NOMO-1 (cell line): ENCODE results near the gene UPB1.
A peak's percentile ranks its signal among the peaks of the same experiment; 100 is the strongest.
"Not testable (repeated sequence)": the region's sequence is repeated elsewhere in the genome, so short reads cannot be mapped to it uniquely, and the experiment has no call there.

Experiments used
- DNase-seq, 2 experiments: peaks; one replicate each; lab custom pipeline; 2025; ENCODE audit not compliant: unreplicated experiment in 2 of 2; lab: John Stamatoyannopoulos, UW

The UPB1 gene

DNA sequence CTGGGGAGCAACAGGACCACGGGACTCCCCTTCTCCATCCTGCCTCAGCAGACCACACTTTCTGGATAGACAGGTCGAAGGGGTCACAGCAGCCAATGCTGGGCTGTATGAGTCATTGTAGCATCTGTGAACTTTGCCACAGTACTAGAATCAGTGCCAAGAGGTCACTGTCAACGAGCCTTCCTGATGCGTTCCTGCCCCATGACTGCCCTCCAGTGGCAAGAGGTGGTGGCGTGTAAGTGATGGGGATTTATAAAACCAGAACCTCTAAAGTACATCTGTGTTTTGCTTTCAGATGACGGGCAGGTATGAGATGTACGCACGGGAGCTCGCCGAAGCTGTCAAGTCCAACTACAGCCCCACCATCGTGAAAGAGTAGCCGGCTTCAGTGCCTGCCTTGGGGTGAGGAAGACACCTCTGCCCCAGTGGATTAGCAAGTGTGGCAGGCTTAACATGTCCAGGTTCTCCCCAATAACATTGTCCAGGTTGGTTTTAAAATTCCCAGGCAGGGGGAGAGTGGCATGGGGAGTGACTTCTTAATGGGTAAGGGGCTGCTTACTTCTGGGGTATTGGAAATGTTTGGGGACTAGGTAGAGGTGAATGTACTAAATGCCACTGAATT, 30.4 kb downstream of the UPB1 start:
- DNase-seq = peak; percentile 38 to 79

DNA sequence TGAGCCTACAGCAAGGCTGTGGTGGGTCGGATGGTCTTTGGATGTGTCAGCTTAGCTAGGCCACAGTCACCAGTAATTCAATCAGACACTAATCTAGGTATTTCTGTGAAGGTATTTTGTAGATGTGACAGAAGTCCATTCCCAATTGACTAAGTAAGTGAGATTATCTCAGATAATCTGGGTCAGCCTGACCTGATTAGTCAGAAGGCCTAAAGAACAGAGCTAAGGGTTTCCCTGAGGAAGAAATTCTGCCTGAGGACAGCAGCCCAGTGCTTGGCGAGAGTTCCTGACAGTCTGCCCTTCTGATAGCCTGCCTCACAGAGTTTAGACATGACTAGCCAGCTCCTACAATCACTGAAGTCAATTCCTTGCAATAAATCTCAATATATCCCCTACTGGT, 31.1 kb downstream of the UPB1 start:
- DNase-seq = no peak

DNA sequence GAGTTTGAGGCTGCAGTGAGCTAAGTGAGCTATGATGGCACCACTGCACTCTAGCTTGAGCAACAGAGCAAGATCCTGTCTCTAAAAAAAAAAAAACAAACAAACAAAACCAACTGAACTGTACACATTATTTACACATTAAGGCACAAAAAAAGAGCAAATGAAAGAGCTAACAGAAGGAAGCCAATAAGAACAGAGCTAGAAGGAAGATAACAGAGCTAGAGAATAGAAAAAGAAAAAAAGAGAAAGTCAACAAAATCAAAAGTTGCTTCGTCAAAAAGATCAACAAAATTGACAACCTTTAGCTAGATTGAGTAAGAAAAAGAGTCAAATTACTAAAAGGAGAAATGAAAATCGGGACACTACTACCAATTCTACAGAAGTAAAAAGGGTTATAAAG, 34.8 kb downstream of the UPB1 start:
- peak in 1 of 2 experiments; percentile 33 for DNase-seq

DNA sequence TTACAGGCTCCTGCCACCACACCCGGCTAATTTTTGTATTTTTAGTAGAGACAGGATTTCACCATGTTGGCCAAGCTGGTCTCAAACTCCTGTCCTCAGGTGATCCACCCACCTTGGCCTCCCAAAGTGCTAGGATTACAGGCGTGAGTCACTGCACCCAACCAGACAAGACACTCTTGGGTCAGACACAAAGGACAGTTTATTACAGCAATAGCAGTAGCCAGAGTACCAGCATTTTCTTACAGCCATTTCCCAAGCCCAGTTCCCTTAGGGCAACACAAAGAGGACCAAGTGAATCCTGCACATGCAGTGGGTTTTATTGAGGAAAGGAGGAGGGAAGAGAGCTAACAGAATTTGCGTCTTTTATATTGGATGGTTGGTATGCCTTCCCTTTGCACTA, 35.8 kb downstream of the UPB1 start:
- DNase-seq = not testable (repeated sequence)

DNA sequence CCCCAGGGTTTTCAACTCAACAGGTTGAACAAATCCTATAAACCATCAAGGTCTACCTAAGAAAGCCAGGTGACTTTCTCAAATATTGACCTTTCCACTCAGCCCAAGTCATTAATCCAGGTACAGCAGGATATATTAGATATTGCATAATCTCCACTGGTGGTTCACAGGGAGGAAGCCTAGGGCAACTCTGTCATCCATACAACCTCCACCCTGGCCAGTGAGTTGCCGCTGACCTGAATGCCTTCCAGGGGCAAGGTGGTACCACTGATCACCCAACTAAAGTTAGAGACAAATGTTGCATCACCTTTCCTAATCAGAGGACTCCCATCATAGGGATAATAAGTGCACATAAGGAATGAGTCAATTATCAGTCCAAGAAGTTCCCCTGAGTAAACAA, 36.9 kb downstream of the UPB1 start:
- no peak for DNase-seq

DNA sequence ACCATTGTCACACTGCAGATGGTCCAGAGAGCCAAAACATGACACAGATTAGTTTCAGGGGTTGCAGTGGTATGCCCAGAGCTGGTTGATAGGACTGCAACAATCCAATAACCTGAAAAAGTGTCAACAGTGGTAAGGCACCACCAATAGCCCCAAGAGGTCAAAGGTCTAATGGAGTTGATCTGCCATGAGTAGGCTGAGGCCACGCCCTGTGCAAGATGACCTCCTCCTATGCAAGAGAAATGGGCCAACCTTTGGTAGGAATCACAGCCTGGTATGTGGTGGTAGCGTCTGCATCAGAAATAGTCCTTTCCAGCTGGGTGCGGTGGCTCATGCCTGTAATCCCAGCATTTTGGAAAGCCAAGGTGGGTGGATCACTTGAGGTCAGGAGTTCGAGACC, 40.2 kb downstream of the UPB1 start:
- DNase-seq = no peak

DNA sequence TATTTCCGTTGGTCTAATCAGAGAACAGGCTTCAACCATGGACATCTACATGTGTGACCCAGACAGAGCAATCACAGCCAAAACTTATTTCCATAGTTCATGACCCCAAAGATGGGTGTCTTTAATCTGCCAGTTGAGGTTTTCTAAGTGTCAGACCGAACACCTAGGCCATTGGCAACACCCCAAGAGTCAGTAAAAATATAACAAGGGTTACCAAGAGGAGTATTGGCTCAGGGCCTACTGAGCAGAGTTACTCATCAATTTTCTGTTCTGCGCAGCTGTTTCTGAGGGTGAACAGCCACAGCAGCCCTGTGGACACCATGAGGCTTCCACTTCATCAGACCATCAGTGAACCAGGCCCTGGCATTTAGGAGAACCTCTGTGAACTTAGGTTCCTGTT, 41.0 kb downstream of the UPB1 start:
- DNase-seq = no peak

DNA sequence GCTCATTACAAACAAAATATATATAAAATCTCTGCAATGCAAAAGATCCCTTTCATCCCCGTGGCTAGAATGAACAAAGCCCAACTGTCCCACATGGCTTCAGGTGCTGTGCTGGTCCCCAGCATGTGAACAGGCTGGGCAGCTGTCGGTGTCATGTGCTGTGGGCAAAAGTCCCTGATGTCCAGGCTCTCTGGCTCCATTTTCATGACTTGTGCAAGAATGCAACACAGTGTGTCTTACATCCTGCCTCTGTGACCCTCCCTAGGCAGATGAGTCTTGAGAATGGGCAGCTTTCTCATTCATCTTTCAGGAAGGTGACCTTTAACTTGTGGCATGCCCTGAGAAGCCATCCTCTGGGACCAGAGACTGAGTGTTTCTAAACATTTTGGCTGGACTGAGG, 45.3 kb downstream of the UPB1 start:
- DNase-seq = no peak

DNA sequence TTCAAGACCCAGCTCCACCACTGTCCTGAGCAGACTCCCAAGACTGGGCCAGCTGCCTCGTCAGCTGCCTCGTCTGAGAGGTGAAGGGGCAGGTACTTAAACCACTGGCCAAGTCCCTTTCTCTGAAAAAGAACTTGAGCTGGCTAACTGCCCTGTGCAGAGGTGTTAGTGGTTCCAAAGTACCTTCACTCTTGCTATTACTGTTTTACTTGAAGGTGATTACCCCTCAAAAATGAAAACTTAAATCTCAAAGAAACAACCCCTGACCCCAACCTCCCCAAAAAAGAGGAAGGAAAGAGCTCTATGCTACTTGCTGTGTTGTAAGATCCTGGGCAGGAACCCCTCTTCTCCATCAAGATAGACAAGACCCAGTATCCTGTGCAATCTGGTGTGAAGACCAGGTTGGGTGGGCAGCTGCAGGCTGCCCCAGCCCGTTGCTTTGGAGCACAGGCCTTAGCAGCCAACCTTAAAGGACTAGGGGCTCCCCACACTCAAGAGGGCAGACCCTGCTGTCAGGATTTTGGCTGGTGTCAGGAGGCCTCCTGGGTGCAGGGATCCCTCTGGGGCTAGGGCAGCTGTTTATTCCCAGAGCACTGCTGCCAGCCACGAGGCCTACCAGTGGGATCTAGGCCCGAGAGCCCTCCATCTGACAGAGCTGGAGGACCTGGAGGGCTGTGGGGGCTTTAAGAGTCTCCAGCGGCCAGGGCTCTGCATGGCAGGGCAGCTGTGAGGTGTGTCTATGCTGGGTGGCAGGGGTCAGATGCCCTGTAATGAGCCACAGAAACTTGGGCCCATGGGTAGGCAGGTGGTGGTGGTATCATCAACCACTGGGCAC, 46.8 kb downstream of the UPB1 start:
- peak; percentile 21 to 45 for DNase-seq

DNA sequence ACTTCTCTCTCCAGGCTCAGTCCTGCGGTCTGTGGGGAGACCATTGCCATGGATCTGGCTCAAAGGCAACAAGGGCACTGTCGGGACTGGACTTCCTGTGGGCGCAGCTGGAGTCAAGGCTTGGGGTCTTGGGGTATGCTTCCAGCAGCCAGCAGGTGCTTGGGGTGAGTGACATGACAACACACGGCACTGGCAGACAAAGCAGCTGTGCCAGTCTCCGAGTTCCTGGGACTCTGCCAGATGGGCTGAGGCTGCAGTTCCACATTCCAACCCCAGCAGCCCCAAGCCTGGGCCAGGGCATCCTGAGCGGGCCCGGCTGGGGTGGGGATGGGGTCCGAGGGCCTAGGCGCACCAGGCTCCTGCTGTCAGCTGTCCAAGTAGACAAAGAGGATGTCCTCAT, 47.5 kb downstream of the UPB1 start:
- no peak for DNase-seq

DNA sequence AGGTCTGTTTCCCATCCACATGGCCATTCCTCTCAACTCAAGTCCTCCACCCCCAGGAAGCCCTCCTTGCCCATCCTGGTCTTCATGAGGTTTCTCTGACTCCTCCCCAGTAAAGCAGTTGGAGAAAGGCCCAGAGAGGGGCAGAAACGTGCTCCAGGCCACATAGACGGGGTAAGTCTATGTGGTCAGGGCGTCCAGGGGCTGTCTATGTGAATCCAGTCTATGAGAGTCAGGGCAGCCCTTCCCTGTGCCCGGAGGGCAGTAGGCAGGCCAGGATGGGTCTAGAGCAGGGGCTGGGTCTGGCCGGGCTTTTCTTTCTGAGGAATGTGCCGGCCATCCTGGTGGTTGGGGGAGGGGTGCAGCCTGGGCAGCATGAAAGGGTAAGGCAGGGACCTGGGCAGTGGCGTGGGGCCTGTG, 48.1 kb downstream of the UPB1 start:
- DNase-seq = no peak

DNA sequence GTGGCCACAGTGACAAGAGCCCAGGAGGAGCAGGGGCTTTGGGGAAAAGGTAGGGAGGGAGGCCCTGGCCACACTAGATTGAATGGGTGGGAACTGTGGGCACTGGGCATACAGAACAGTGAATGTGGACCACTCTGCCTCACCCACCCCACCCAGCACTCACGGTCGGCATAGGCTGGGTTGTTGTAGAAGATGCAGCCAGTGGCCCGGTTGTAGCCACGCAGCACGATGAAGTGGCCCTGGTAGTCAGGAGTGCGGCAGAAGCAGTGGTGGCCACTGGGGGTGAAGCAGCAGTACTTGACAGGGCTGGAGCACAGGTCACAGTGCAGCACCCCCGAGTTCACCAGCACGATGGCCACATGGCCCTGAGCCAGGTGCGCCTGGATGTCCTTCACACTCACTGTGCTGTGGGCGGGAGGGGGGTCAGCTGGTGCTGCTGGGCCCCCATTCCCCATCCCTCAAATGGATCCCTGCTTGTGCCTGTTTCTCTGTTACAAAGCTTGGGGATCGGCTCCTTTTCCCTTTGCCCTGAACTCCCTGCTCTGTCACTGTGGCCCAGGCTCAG, 48.6 kb downstream of the UPB1 start:
- DNase-seq = no peak

DNA sequence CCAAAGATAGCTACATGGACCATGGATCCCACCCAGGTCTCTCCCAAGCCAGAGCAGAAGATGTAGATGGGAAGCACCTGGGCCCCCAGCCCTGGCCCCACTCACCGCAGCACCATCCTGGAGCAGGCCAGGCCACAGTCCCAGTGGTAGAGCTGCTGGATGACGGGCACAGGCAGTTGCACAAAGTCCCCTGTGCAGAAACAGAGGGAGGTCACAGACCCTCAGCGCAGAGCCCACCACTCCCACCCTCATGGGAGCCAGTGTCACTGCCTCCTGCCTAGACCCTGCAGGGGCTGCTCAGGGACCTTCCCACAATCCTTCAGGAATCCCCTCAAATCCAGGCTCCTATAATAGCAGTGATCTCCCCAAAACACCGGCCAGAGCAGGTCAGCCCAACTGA, 53.7 kb downstream of the UPB1 start:
- no peak for DNase-seq

DNA sequence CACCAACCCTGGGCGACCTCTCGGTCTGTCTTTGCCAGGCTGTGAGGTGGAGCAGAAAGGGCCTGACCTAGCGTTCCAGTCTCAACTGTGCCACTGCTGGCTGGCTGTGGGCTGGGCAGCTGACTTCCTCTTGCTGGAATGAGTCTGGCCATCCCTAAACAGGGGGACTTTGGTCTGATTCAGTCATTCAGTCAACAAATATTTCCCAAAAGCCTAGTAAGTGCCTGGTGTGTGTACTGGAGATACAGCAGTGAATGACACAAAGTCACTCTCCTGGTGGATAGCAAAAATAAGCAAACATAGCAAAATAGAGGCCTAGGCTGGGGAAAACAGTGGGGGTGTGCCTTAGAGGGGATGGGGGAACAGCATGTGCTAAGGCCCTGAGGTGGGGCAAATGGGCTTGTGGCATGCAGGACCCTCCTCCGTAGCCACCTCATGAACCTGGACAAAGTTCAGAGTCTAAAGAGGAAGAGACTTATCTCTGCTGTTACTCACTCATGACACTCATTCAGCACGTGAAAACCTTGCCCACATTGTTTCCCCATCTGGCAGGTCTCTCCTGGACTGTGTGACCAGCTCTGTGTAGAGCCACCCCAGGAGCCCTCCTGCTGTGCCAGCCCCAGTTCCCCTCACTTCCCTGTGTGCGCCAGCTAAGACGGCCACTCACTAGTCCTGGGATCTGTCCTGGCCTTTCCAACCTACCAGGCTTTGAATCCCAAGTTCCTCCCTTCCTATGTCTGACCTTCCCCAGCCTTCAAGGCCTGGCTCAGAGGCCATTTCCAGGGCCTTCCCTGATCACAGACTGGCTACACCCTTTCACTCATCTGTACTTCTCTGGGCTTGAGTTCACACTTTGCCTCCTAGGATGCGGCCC, 55.1 kb downstream of the UPB1 start:
- peak in 1 of 2 experiments; percentile 29 for DNase-seq

DNA sequence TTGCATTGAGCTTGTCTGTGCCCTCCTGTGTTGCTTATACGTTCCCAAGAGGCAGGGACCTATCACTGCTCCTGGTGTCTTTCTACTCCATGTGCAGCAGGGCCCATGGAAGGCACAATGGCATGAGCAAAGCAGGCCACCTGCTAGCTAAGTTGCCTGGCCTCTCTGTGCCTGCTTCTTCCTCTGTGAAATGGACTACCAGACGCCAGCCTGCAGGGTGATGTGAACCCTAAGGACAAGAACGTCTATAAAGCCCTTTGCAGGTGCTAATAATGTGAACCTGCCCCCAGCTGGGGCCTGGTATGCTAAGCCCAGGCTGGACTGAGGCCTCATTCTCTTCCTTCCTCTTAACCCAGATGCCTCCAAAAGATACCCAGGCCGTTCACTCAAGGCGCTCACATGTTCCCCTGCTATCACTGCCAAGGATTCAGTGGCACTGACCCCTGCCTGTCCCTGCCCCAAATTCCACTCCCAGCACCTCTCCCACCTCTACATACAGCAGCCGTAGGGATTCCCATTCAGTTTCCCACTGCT, 55.8 kb downstream of the UPB1 start:
- no peak for DNase-seq

DNA sequence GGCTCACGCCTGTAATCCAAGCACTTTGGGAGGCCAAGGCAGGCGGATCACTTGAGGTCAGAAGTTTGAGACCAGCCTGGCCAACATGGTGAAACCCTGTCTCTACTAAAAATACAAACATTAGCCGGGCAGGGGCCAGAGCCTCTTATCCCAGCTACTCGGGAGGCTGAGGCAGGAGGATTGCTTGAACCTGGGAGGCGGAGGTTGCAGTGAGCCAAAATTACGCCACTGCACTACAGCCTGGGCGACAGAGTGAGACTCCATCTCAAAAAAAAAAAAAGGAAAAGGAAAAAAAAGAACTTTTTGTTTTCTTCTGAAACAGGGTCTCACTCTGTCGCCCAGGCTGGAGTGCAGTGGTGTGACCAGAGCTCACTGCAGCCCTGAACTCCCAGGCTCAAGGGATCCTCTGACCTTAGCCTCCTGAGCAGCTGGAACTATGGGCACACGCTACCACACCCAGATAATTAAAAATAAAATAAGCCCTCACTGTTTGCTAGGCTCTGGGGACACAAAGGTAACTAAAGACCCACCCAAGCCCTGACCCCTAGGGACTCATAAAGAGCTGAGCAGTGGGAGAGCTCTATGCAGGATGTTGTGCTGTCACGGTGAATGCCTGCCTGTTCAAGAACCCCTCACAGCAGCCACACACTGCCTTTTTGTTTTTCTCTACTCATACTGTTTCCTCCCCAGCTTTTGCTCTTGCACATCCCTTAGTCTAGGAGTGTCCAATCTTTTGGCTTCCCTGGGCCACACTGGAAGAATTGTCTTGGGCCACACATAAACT, 57.6 kb downstream of the UPB1 start:
- DNase-seq = not testable (repeated sequence)

DNA sequence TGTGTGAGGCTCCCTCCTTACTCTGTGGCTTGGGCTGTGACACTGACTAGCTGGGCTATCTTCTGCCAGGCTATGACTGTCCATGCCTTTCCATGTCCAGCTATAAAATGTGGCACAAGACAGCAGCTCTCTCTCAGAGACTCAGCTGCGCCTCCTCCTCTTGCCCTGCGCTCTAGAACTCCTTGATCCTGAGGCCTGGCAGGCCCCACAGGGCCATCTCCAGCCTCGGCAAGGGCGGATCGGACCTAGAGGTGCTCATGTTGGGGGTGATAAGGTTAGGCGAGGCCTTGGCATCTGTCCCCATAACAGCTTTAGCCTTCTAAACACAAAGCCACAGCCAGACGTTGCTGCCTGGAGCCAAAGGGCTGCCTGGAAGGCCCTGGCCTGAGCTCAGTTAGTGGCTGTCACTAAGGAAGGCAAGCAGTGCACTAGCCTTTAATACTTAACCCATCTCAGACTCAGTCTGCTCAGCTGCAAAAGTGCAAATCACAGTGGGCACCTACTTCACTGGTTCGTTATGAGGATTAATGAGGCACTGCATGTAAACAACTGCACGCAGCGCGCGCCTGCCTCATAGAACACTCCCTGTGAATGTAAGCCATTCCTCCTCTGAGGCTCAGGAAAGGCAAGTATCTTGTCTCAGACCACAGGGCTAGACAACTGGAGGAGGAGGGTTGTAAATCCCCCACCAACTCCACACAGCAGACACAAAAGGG, 58.6 kb downstream of the UPB1 start:
- peak in 1 of 2 experiments; percentile 9 for DNase-seq

DNA sequence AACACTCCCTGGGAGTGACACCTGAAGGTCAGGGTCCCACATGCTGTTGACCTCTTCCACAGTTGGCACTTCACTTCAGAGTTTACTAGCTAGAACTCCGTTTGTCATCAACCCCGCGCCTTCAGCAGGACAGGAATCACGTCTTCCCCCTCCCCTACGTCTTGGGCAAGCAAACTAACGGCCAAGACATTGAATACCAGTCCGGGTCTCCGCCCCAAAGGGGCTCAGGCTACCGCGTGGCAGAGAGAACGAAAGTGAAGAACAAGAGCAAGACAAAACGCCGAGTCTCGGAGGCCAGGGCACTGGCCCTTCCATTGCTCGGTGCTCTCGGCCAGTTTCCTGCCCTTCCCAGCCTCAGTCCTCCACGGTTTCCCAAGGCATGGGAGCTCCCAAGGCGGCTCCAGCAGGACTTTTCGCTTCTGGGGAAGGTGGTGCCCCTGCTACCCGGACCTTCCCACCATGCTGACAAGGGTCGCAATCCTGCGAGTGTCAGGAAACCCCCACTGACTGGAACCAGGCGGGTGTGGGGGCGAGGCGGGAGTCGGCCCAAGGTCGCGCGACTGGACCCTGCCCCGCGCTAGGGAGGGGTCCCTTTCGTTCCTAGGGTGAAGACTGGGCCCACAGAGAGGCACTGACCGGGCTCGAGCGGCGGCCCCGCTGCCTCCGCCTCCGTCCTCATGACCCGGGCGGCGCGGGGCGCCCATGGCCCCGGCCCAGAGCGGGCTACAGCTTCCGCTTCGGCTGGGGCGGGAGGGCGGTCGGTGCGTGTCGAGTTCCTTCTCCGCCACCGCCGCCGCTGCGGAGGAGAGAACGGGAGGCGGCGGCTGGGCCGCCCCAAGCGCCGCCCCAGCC, 59.4 kb downstream of the UPB1 start, which contains the start of gene GUCD1:
Gene GUCD1, minus strand, starts transcription at position 826 of the 852 bp plus-strand sequence. Its CDS starts 147 bp downstream, at position 679.
- DNase-seq = peak; percentile 16 to 51
